Kidney glomerular epithelial cell (primary cell): ENCODE results near the gene VIPR2.
"Not testable (repeated sequence)": the region's sequence is repeated elsewhere in the genome, so short reads cannot be mapped to it uniquely, and the experiment has no call there.

ENCODE experiments used
- DNase-seq: peaks from one replicate; lab custom pipeline; 2025; lab: John Stamatoyannopoulos, UW

The VIPR2 gene

GRCh38 chr7:159091041-159091440 lies 53.6 kb downstream of the VIPR2 start:
- DNase-seq: no peak

GRCh38 chr7:159088016-159088865 lies 56.4 kb downstream of the VIPR2 start:
- no peak for DNase-seq

DNA sequence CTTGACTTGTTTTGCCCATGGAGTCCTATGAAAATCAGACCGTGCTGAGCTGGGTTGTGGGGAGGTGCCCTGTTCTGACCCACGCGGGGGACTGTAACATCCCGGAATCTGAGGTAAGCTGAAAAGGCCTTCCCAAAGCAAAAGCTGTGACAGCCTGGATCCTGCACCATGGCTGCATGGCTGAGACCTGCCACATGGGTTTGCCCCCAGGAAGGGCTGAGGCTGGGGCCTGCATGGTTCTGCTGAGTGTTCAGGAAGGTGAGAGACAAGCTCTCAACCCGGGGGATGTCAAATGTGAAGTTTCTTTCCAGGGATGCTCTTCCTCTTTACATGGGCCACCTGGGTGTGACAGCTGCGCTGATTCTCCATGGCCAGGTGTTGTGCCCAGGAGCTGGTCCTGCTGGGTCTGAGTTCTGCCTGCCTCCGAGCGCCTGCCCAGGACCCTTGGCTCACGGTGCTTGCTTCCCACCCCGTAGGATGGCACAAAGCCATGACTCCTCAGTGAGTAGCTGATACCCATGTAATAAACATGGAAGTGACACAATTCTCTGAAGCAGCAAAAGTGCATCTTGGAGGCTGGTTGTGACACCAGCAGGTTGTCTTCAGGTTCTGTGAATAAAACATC lies 58.3 kb downstream of the VIPR2 start:
- no peak for DNase-seq

- DNase-seq: no peak
These were observed 60.4 kb downstream of the VIPR2 start for GRCh38 chr7:159084069-159084801.

DNA sequence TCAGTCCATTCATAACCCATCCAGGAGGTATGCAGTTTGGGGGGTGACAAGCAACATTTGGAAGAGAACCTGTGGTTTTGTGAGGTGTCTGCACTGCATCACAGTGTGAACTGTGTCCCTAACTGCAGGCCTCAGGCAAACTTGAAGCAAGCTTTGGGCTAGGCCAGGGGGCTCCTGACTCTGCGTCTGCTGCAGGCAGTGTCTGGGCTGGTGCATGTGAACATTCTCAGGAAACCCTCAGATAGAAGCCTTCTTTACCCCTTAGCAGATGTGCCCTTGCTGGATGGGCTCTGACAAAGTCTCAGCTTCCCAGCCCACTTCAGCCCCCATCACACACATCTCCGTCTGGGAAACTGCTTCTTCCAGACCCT lies 61.0 kb downstream of the VIPR2 start:
- no peak for DNase-seq

GRCh38 chr7:159083001-159083697 lies 61.5 kb downstream of the VIPR2 start:
- DNase-seq: no peak

DNA sequence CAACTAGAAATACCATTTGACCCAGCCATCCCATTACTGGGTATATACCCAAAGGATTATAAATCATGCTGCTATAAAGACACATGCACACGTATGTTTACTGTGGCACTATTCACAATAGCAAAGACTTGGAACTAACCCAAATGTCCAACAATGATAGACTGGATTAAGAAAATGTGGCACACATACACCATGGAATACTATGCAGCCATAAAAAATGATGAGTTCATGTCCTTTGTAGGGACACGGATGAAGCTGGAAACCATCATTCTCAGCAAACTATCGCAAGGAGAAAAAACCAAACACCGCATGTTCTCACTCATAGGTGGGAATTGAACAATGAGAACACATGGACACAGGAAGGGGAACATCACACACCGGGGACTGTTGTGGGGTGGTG lies 62.6 kb downstream of the VIPR2 start:
- not testable (repeated sequence) for DNase-seq

- DNase-seq: no peak
These were observed 65.8 kb downstream of the VIPR2 start for GRCh38 chr7:159078911-159079270.

DNA sequence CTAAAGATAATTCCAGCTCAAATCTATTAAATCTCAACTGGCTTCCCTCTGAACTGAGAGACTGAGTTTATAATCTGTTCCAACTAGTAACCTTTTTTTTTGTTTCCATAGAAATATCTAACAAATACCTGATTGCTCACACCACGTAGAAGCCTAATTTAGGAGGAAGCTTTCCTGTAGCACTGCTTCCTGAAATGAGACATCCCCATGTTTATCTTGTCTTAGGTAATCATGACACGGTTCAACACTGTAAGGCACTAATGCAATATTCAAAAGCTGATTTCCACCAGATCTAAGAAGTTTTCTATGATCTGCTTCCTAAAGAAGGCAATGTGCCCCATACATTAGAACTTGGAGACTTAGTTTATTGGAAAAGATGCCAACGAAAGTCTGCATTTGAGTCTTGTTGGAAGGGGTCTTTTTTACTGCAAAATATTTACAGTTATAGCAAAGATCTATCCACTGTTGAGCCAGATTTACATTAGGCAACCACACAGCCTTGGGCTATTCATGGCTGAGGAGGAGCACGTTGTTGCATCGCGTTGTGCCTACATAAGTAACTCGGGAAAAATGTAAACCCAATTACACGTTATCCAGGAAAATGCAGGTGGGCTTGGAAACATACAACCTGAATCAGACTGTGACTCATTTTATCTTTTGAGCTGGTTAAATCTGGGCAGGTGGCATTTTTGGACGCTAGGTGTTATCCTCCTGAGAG lies 66.3 kb downstream of the VIPR2 start:
- DNase-seq: no peak

GRCh38 chr7:159076333-159076732 lies 68.3 kb downstream of the VIPR2 start:
- DNase-seq: no peak

GRCh38 chr7:159075563-159076238 lies 69.0 kb downstream of the VIPR2 start:
- DNase-seq: no peak

DNA sequence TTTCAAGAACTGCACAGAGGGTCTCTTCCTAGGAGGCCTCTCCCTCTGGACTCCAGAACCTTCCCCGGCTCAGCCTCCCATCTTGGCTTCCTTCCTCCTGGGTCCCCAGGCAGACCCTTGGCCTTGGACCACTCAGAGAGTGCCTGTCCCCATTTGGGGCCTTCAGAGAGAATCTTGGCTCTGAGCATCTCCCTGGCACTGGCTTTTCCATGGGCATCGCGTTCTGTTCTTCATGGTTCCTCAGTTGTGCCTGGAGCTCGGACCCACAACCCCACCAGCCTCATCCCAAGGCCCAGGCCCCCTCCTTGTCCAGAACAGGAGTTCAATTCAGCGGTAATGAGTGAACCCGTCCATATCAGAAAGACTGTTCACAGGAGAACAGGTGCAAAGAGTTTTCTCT lies 73.4 kb downstream of the VIPR2 start:
- no peak for DNase-seq

GRCh38 chr7:159070431-159071148 lies 74.1 kb downstream of the VIPR2 start:
- DNase-seq: no peak

GRCh38 chr7:159068893-159069448 lies 75.7 kb downstream of the VIPR2 start:
- DNase-seq: no peak

DNA sequence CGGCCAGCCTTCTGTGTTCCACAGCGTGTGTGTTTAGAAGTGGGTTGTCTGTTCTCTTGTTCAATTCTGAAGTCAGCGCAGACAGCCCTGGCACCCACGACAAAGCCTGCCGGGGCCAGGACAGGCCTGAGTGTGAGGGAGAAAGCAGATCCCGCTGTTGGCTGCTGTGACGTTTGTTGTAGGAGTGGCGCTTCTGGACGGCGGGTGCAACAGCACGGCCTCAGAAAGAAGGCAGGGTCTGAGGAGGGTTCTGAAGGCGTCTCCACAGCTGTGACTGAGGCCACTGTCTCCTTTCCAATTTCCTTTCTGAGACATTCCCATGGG lies 76.2 kb downstream of the VIPR2 start:
- no peak for DNase-seq

- no peak for DNase-seq
These were observed 76.8 kb downstream of the VIPR2 start for GRCh38 chr7:159067576-159068487.

DNA sequence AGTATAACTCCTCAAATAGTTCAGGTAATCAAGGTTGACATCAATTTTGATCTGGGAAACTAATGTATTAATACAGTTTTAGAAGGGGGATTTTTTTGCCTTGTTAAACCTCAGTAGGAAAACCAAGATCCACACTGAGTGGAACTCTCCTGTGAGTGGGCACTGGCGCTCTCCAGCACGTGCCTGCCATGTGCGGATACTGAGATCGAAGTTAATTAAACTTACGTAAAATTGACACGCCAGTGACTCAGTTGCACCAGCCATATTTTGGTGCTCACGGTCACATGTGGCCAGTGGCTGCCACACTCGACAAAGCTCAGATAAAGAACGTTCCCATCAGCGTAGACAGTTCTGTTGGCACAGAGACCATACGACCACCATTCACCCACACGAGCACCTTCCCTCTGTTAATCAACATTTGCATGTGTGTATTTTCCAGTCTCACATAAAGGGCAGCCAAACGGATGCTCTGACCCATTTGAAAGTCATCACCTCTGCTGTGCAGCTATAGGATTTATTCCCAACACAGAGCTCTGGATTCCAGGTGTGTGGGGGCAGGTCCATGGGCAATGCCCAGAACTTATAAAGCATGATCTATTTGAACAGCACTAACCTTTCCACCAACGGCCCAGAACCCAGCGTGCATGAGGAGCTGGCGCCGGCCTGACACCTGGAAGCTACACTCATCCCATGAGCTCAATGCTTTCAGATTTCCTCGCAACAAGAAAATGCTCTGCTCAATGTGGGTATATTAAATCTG lies 77.7 kb downstream of the VIPR2 start:
- no peak for DNase-seq

DNA sequence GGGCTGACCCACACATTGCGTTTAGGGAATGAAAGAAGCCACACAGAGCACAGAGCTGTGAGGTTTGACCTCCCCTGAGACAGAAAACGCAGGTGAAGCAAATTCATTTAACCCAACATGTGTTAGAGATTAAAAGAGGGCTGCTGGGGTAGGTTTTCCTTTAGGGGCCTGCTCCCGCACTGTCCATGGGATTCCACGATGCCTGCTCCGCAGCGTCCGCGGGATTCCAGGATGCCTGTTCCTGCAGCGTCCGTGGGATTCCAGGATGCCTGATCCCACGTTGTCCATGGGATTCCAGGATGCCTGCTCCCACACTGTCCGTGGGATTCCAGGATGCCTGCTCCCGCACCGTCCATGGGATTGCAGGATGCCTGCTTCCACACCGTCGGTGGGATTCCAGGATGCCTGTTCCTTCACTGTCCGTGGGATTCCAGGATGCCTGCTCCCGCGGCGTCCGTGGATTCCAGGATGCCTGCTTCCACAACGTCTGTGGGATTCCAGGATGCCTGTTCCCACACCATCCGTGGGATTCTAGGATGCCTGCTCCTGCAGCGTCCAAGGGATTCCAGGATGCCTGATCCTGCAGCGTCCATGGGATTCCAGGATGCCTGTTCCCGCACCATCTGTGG lies 78.7 kb downstream of the VIPR2 start:
- DNase-seq: no peak
